ENCODE measurements around the gene FHL3. TPM values are rescaled to one million over a fixed set of nuclear protein-coding genes. Genes with fewer than 3 reads are reported as not detected.
"Not testable (repeated sequence)": the region's sequence is repeated elsewhere in the genome, so short reads cannot be mapped to it uniquely, and the experiment has no call there.

FHL3 gene
- total RNA-seq, 1 donor from 2014 or later: 26.3 TPM

- H3K36me3 ChIP-seq: no peaks in the 10 kb centered on the region
- no peaks in the 10 kb centered on the region for H3K9me3 ChIP-seq
- H3K4me1 ChIP-seq: no peaks in the 10 kb centered on the region
- H3K4me3 ChIP-seq: no peak overlapping the region
- no peak for DNase-seq (ENCODE audit: extremely low spot score in 2 of 2)
- H3K27me3 ChIP-seq: no peaks in the 10 kb centered on the region
- TF ChIP-seq CTCF (IDR thresholded peaks at IDR 0.05): no peak
- no peak for TF ChIP-seq POLR2A (IDR thresholded peaks at IDR 0.05)
- no peak for TF ChIP-seq POLR2AphosphoS5 (IDR thresholded peaks at IDR 0.05; ENCODE audit: insufficient read depth in 1 of 2, low read depth in 1 of 2)
- intact Hi-C loops (cut with DNase I): loop anchor here (5.0 kb wide), 1 partner anchor 793 kb away; no protein-coding TSS in a partner anchor
- no peak overlapping the region for H3K27ac ChIP-seq
Measured at GRCh38 chr1:38038861-38039260, 33.5 kb upstream of the FHL3 start.

- Histone ChIP-seq H3K36me3 (no peaks in the 10 kb centered on the region), H3K4me3 (no peak overlapping the region), H3K27ac (no peak overlapping the region), H3K9me3 (no peaks in the 10 kb centered on the region), H3K4me1 (no peaks in the 10 kb centered on the region), H3K27me3 (no peaks in the 10 kb centered on the region)
- TF ChIP-seq CTCF (IDR thresholded peaks at IDR 0.05): no peak
- no peak for TF ChIP-seq POLR2AphosphoS5 (IDR thresholded peaks at IDR 0.05; ENCODE audit: insufficient read depth in 1 of 2, low read depth in 1 of 2)
- no peak for TF ChIP-seq POLR2A (IDR thresholded peaks at IDR 0.05)
- intact Hi-C loops (cut with DNase I): loop anchor here (5.0 kb wide), 1 partner anchor 795 kb away; no protein-coding TSS in a partner anchor
- DNase-seq (ENCODE audit: extremely low spot score in 2 of 2): no peak
Measured at GRCh38 chr1:38037221-38037939, 32.1 kb upstream of the FHL3 start.

GRCh38 chr1:38034871-38035270 is 29.6 kb upstream of the FHL3 start:
- no peaks in the 10 kb centered on the region for H3K9me3 ChIP-seq
- H3K36me3 ChIP-seq: no peaks in the 10 kb centered on the region

GRCh38 chr1:38032992-38033391 is 27.7 kb upstream of the FHL3 start:
- H3K36me3 ChIP-seq; H3K4me3 ChIP-seq; H3K27ac ChIP-seq; H3K9me3 ChIP-seq; H3K27me3 ChIP-seq; intact Hi-C loops (cut with DNase I); DNase-seq (ENCODE audit: extremely low spot score in 2 of 2): not testable (repeated sequence)
- H3K4me1 ChIP-seq: peaks cover 32% of the 10 kb centered on the region

More at GRCh38 chr1:38034871-38035270, 29.6 kb upstream of the FHL3 start:
- Histone ChIP-seq H3K4me3 (no peak overlapping the region), H3K4me1 (peaks cover 14% of the 10 kb centered on the region), H3K27me3 (no peaks in the 10 kb centered on the region), H3K27ac (no peak overlapping the region)
- DNase-seq (ENCODE audit: extremely low spot score in 2 of 2): no peak
- intact Hi-C loops (cut with DNase I): loop anchor here (5.0 kb wide), 1 partner anchor 797 kb away; no protein-coding TSS in a partner anchor
- TF ChIP-seq POLR2A (IDR thresholded peaks at IDR 0.05): no peak
- no peak for TF ChIP-seq CTCF (IDR thresholded peaks at IDR 0.05)
- TF ChIP-seq POLR2AphosphoS5 (IDR thresholded peaks at IDR 0.05; ENCODE audit: insufficient read depth in 1 of 2, low read depth in 1 of 2): no peak

DNA sequence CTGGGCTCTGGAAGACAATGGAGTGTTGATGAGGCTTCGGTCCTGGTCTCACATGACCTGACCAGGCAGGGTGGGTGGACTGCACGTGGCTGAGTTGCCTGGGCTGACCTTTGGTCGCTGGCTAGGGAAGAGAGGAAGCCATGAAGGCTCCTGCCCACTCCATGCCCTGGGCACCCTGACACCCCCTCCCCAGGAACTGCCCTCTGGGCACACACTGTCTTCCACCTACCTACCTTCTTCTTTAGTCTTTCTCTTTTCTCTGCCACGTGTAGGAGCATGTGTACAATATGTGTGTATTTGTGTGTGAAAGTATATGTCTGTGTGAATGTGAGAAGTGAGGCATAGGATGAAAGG is 26.2 kb upstream of the FHL3 start:
- intact Hi-C loops (cut with DNase I): no loop called here
- Histone ChIP-seq H3K27me3 (no peaks in the 10 kb centered on the region), H3K4me1 (peaks cover 35% of the 10 kb centered on the region), H3K4me3 (no peak overlapping the region), H3K27ac (no peak overlapping the region), H3K36me3 (no peaks in the 10 kb centered on the region), H3K9me3 (no peaks in the 10 kb centered on the region)
- no peak for TF ChIP-seq CTCF (IDR thresholded peaks at IDR 0.05)
- no peak for TF ChIP-seq POLR2A (IDR thresholded peaks at IDR 0.05)
- no peak for TF ChIP-seq POLR2AphosphoS5 (IDR thresholded peaks at IDR 0.05; ENCODE audit: insufficient read depth in 1 of 2, low read depth in 1 of 2)
- no peak for DNase-seq (ENCODE audit: extremely low spot score in 2 of 2)

All from vagina (tissue), 2 donors.